Glutamatergic neuron (in vitro differentiated cells): Measurements from ENCODE around the gene SMARCA2. TPM values are rescaled to one million over a fixed set of nuclear protein-coding genes. Genes with fewer than 3 reads are reported as not detected.

Source experiments
- DNase-seq: peaks from one replicate; pipeline ENCODE4 v3.0.0; 2022
- H3K27ac Mint-ChIP-seq: one replicate; pipeline ENCODE4 v1.8.0; 2020; ENCODE audit warnings: mild to moderate bottlenecking, mixed read lengths, inconsistent platforms; ENCODE audit not compliant: unreplicated experiment
- H3K27me3 Mint-ChIP-seq: one replicate; pipeline ENCODE4 v1.8.0; 2020; ENCODE audit warnings: mild to moderate bottlenecking, moderate library complexity, mixed read lengths, inconsistent platforms; ENCODE audit not compliant: unreplicated experiment
- H3K36me3 Mint-ChIP-seq: one replicate; pipeline ENCODE4 v1.8.0; 2020; ENCODE audit warnings: mild to moderate bottlenecking, mixed read lengths, inconsistent platforms; ENCODE audit not compliant: unreplicated experiment
- H3K4me1 Mint-ChIP-seq: one replicate; pipeline ENCODE4 v1.8.0; 2020; ENCODE audit warnings: mild to moderate bottlenecking, low read depth, mixed read lengths, inconsistent platforms; ENCODE audit not compliant: unreplicated experiment
- H3K4me3 Mint-ChIP-seq: one replicate; pipeline ENCODE4 v1.8.0; 2020; ENCODE audit warnings: mild to moderate bottlenecking, mixed read lengths, inconsistent platforms; ENCODE audit not compliant: unreplicated experiment
- H3K9me3 Mint-ChIP-seq: one replicate; pipeline ENCODE4 v1.8.0; 2020; ENCODE audit warnings: mild to moderate bottlenecking, moderate library complexity, mixed read lengths, inconsistent platforms; ENCODE audit not compliant: unreplicated experiment
- total RNA-seq: library from RNA; stranded (reverse); fragmentation: NEBNext Ultra II Directional; extraction: Animal tissue kit (Norgen Biotek cat#: 25700); gene quantifications from one replicate; pipeline ENCODE4 v1.2.1, GENCODE V29; 2021; ENCODE audit not compliant: unreplicated experiment
- TF ChIP-seq, protein P1 (sequence below): fragments of 200-600 bp; sonication (generic); IDR thresholded peaks from one replicate; pipeline ENCODE4 v1.5.0; 2021; ENCODE audit not compliant: partially characterized antibody, unreplicated experiment

The SMARCA2 gene
- total RNA-seq, 1 donor from 2014 or later, result 14.5 TPM

DNA sequence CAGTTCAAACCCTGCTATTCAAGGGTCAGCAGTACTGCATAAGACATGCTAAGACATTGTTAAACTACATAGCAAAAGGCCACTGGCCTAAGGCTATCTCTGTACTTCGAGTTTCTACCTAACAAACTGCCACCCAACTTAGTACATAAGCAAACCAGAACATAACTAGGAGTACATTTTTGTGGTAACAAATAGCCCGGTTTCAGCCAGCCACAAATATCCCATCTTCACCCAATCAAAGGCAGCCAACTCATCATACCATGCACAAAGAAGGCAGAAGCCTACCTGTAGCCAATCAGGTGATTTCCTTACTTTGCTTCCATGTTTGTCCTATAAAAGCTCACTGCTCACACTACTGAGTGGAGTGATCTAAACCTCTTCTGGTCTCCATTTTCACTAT, 201.4 kb downstream of the SMARCA2 start:
- no peaks in the 10 kb centered on the region for H3K36me3 Mint-ChIP-seq
- H3K4me1 Mint-ChIP-seq, result no peaks in the 10 kb centered on the region
- TF ChIP-seq, protein P1, sequence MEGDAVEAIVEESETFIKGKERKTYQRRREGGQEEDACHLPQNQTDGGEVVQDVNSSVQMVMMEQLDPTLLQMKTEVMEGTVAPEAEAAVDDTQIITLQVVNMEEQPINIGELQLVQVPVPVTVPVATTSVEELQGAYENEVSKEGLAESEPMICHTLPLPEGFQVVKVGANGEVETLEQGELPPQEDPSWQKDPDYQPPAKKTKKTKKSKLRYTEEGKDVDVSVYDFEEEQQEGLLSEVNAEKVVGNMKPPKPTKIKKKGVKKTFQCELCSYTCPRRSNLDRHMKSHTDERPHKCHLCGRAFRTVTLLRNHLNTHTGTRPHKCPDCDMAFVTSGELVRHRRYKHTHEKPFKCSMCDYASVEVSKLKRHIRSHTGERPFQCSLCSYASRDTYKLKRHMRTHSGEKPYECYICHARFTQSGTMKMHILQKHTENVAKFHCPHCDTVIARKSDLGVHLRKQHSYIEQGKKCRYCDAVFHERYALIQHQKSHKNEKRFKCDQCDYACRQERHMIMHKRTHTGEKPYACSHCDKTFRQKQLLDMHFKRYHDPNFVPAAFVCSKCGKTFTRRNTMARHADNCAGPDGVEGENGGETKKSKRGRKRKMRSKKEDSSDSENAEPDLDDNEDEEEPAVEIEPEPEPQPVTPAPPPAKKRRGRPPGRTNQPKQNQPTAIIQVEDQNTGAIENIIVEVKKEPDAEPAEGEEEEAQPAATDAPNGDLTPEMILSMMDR, result no peak
- no peak overlapping the region for H3K27ac Mint-ChIP-seq
- DNase-seq, result no peak
- H3K9me3 Mint-ChIP-seq, result no peaks in the 10 kb centered on the region
- peaks cover 2% of the 10 kb centered on the region for H3K27me3 Mint-ChIP-seq
- no peak overlapping the region for H3K4me3 Mint-ChIP-seq

DNA sequence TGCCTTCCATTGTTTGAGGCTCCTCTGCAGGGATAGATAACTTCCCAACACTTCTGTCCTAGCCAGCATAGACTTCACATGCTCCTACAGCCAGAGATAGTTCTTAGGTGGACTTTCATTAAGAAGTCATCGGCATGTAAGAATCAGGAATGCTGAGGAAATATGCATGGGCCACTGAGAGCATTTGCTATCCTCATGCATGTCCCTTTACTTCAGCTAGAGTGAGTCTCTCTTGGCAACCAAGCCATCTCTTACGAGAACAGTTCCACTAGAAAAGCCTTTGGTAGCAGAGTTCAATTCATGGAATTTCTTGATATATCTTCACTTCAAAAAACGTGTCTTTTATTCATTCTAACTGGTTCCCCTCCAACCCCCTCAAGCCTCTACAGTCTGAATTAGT, 202.4 kb downstream of the SMARCA2 start:
- H3K4me3 Mint-ChIP-seq, result no peak overlapping the region
- TF ChIP-seq, protein P1, result no peak

DNA sequence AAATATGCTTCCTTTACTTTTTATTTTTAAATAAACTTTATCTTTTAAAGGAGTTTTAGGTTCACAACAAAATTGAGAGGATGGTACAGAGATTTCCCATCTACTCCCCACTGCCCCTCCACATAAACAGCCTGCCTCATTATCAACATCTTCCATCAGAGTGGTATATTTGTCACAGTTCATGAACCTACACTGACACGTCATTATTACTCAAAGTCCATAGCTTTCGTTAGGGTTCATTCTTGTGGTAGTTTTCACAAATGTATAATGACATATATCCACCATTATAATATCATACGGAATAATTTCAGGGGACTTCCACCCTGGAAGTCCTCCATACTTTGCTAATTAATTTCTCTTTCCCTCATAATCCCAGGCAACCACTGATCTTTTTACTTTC, 204.9 kb downstream of the SMARCA2 start:
- Mint-ChIP-seq H3K9me3 (no peaks in the 10 kb centered on the region), H3K36me3 (no peaks in the 10 kb centered on the region), H3K4me3 (no peak overlapping the region), H3K27ac (no peak overlapping the region), H3K27me3 (peaks cover 2% of the 10 kb centered on the region), H3K4me1 (no peaks in the 10 kb centered on the region)
- TF ChIP-seq, protein P1, result no peak
- no peak for DNase-seq

More for the DNA sequence above, 202.4 kb downstream of the SMARCA2 start:
- H3K27me3 Mint-ChIP-seq, result peaks cover 2% of the 10 kb centered on the region
- no peaks in the 10 kb centered on the region for H3K4me1 Mint-ChIP-seq
- no peak for DNase-seq
- no peak overlapping the region for H3K27ac Mint-ChIP-seq
- H3K36me3 Mint-ChIP-seq, result no peaks in the 10 kb centered on the region
- H3K9me3 Mint-ChIP-seq, result no peaks in the 10 kb centered on the region

DNA sequence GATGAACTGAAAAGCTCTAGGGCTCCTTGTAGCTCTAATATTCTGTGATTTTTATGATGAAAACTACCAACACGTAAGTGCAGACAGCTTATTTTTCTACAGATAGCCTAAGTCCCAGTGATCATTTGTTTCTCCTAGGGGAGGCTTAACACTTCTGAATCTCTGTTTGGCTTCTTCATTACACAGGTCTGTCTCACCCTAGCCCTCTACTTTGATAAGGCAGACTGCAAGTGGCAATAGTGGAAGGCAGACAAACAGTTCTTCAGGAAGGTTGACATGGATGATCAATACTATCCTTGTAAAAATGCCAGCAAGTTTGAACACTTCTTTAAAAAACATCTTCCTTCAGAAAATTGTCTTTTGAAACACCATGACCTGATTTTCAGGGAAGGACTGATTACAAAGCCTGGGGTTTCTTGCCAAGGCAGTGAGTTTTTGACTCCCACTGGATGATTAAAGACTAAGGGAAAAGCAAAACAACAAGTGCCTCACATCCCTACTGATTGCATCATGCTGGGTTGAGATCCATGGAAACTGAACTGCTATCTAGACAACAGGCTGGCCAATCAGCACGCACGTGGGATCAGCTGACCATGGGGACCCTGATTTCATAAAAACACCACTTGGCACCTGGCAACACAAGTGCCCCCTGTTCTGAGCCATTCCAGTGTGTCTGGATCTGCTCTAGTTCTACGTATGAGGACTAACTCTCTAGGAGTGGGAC, 212.2 kb downstream of the SMARCA2 start:
- TF ChIP-seq, protein P1, result no peak
- no peak for DNase-seq
- no peak overlapping the region for H3K27ac Mint-ChIP-seq
- no peaks in the 10 kb centered on the region for H3K9me3 Mint-ChIP-seq
- no peaks in the 10 kb centered on the region for H3K36me3 Mint-ChIP-seq
- no peaks in the 10 kb centered on the region for H3K27me3 Mint-ChIP-seq
- no peaks in the 10 kb centered on the region for H3K4me1 Mint-ChIP-seq
- H3K4me3 Mint-ChIP-seq, result no peak overlapping the region

DNA sequence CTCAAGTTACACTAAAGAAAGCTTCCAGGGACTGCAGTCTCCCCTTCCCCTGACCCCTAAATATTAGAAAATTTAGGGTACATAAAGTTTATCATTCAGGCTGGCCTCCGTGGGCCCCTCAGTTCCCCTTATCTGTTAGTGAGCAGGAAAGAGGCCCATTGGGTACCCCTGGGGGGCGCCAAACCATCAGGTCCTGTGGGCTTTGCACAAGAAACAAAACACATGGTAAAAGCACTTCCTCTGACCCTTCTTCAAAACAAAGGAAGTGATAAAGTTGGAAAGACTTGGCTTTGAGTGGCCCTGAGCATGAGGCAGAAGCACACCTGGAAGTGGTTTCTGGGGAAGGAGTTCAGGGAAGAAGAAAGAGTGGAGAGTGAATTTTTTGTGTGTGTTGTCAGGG, 213.0 kb downstream of the SMARCA2 start:
- no peaks in the 10 kb centered on the region for H3K4me1 Mint-ChIP-seq
- TF ChIP-seq, protein P1, result peak; percentile 14
- H3K9me3 Mint-ChIP-seq, result no peaks in the 10 kb centered on the region
- H3K36me3 Mint-ChIP-seq, result no peaks in the 10 kb centered on the region
- no peak overlapping the region for H3K27ac Mint-ChIP-seq
- DNase-seq, result peak; percentile 44
- no peaks in the 10 kb centered on the region for H3K27me3 Mint-ChIP-seq
- H3K4me3 Mint-ChIP-seq, result no peak overlapping the region
